GM23338 (cell line): ENCODE results near the gene DMWD. TPM values are rescaled to one million over a fixed set of nuclear protein-coding genes. Genes with fewer than 3 reads are reported as not detected.

Experiments
- ATAC-seq: fragments of 200-7000 bp; cut with Tn5 transposase; 3 replicates; pipeline ENCODE4 v1.9.1; 2020
- DNase-seq: peaks from one replicate; pipeline ENCODE4 v3.0.0-alpha.2; 2015; ENCODE audit warnings: low spot score
- H2AFZ ChIP-seq: fragments of 200-600 bp; sonication (generic); 2 replicates; pipeline ENCODE4 v1.8.0; 2016; ENCODE audit warnings: antibody characterized with exemption, mild to moderate bottlenecking, moderate library complexity
- H3F3A ChIP-seq: fragments of 200-600 bp; sonication (generic); replicated peaks from 2 replicates; pipeline ENCODE4 v1.8.0; 2017; ENCODE audit warnings: antibody characterized with exemption, mixed run types, low read depth
- H3K27ac ChIP-seq: fragments of 200-600 bp; sonication (generic); 2 replicates; pipeline ENCODE4 v1.6.1; 2016; ENCODE audit warnings: low read depth
- H3K27me3 ChIP-seq: fragments of 200-600 bp; sonication (generic); 2 replicates; pipeline ENCODE4 v1.8.0; 2016; ENCODE audit warnings: mild to moderate bottlenecking, mixed run types, moderate library complexity; ENCODE audit not compliant: insufficient read depth
- H3K36me3 ChIP-seq: fragments of 200-600 bp; sonication (generic); 2 replicates; pipeline ENCODE4 v1.8.0; 2016; ENCODE audit warnings: mild to moderate bottlenecking; ENCODE audit not compliant: insufficient read depth
- H3K4me1 ChIP-seq: fragments of 200-600 bp; sonication (generic); 2 replicates; pipeline ENCODE4 v1.8.0; 2016; ENCODE audit warnings: mild to moderate bottlenecking, moderate library complexity; ENCODE audit not compliant: insufficient read depth
- H3K4me2 ChIP-seq: fragments of 200-600 bp; sonication (generic); 2 replicates; pipeline ENCODE4 v1.7.1; 2017; ENCODE audit warnings: mixed run types
- H3K4me3 ChIP-seq: fragments of 200-600 bp; sonication (generic); 2 replicates; pipeline ENCODE4 v1.6.1; 2016; ENCODE audit warnings: mixed run types
- H3K79me2 ChIP-seq: fragments of 200-600 bp; sonication (generic); replicated peaks from 2 replicates; pipeline ENCODE4 v1.8.0; 2017; ENCODE audit warnings: mild to moderate bottlenecking; ENCODE audit not compliant: insufficient read depth
- H3K9me2 ChIP-seq: fragments of 200-600 bp; sonication (generic); 2 replicates; pipeline ENCODE4 v1.8.0; 2017; ENCODE audit not compliant: insufficient read depth
- H4K20me1 ChIP-seq: fragments of 200-600 bp; sonication (generic); replicated peaks from 2 replicates; pipeline ENCODE4 v1.8.0; 2017; ENCODE audit warnings: mild to moderate bottlenecking; ENCODE audit not compliant: insufficient read depth
- H3K27ac Mint-ChIP-seq: 2 replicates; pipeline ENCODE4 v1.8.0; 2020; ENCODE audit warnings: inconsistent platforms, mild to moderate bottlenecking, moderate library complexity, mixed read lengths
- H3K27me3 Mint-ChIP-seq: 3 replicates; pipeline ENCODE4 v1.8.0; 2022; ENCODE audit warnings: low read depth, mild to moderate bottlenecking, moderate library complexity, mixed read lengths, inconsistent platforms; ENCODE audit not compliant: insufficient read depth, poor library complexity
- H3K36me3 Mint-ChIP-seq: 3 replicates; pipeline ENCODE4 v1.8.0; 2021; ENCODE audit warnings: low read depth, mild to moderate bottlenecking, inconsistent platforms, moderate library complexity, mixed read lengths
- H3K4me1 Mint-ChIP-seq: 3 replicates; pipeline ENCODE4 v1.8.0; 2020; ENCODE audit warnings: mild to moderate bottlenecking, inconsistent platforms, mixed read lengths
- H3K4me3 Mint-ChIP-seq: 3 replicates; pipeline ENCODE4 v1.8.0; 2021; ENCODE audit warnings: moderate library complexity, mild to moderate bottlenecking, inconsistent platforms, mixed read lengths
- H3K9me3 Mint-ChIP-seq: 3 replicates; pipeline ENCODE4 v1.8.0; 2020; ENCODE audit warnings: moderate library complexity, mild to moderate bottlenecking, inconsistent platforms, mixed read lengths
- CREB1 ChIP-seq: fragments of 250-450 bp; sonication (Bioruptor Pico); IDR thresholded peaks from 2 replicates; pipeline ENCODE4 v1.5.0; 2020; ENCODE audit warnings: low read depth, mild to moderate bottlenecking, moderate library complexity
- EZH2 ChIP-seq: fragments of 200-600 bp; sonication (generic); IDR thresholded peaks from one replicate; pipeline ENCODE4 v1.8.0; 2017; ENCODE audit warnings: antibody characterized with exemption, mild to moderate bottlenecking, low read depth; ENCODE audit not compliant: unreplicated experiment
- EZH2phosphoT487 ChIP-seq: fragments of 200-600 bp; sonication (generic); IDR thresholded peaks from one replicate; pipeline ENCODE4 v1.8.1; 2018; ENCODE audit warnings: antibody characterized with exemption; ENCODE audit not compliant: unreplicated experiment
- JUNB ChIP-seq: IDR thresholded peaks from one replicate; pipeline ENCODE4 v1.6.1; 2016; ENCODE audit warnings: antibody characterized with exemption; ENCODE audit not compliant: unreplicated experiment
- POLR2AphosphoS5 ChIP-seq: IDR thresholded peaks from 2 replicates; pipeline ENCODE4 v1.6.1; 2016; ENCODE audit warnings: antibody characterized with exemption, low read depth
- STAT1 ChIP-seq: IDR thresholded peaks from one replicate; pipeline ENCODE4 v1.6.1; 2016; ENCODE audit warnings: antibody characterized with exemption; ENCODE audit not compliant: unreplicated experiment
- ZNF114 ChIP-seq: fragments of 250-450 bp; sonication (Bioruptor Pico); IDR thresholded peaks from 2 replicates; pipeline ENCODE4 v1.5.0; 2020; ENCODE audit warnings: mild to moderate bottlenecking, moderate library complexity
- ZNF331 ChIP-seq: fragments of 250-450 bp; sonication (Bioruptor Pico); IDR thresholded peaks from 2 replicates; pipeline ENCODE4 v1.5.0; 2020; ENCODE audit warnings: low read depth, mild to moderate bottlenecking, moderate library complexity
- polyA plus RNA-seq: library from polyadenylated mRNA; unstranded; fragments of >200 nt; fragmentation: Nextera tagmentation; extraction: Ambion mirVana; gene quantifications from 2 replicates; pipeline ENCODE4 v1.2.1, GENCODE V29; 2016
- total RNA-seq: library from RNA; depleted of rRNA; stranded (reverse); fragments of >200 nt; shearing (Covaris generic); gene quantifications from 2 replicates; pipeline ENCODE4 v1.2.3, GENCODE V29; 2014
- TF ChIP-seq, protein P1 (sequence below), 2 experiments: fragments of 200-600 bp in 1 of 2; sonication (generic) in 1 of 2; conservative IDR thresholded peaks; 2 replicates each; pipeline versions ENCODE4 v1.5.1 to v1.6.1; 2016 to 2017; ENCODE audit warnings: antibody characterized with exemption in 2 of 2, low read depth in 2 of 2, mild to moderate bottlenecking in 2 of 2, moderate library complexity in 1 of 2
- TF ChIP-seq, protein P2 (sequence below): IDR thresholded peaks from 2 replicates; pipeline ENCODE4 v1.6.1; 2016; ENCODE audit warnings: antibody characterized with exemption
- TF ChIP-seq, protein P3 (sequence below): fragments of 250-450 bp; sonication (Bioruptor Pico); IDR thresholded peaks from 2 replicates; pipeline ENCODE4 v1.5.0; 2020; ENCODE audit warnings: mild to moderate bottlenecking, moderate library complexity

Gene DMWD
- total and polyA plus RNA-seq, 2 experiments from 2014 or later, result 12.1 to 45.6 TPM

DNA sequence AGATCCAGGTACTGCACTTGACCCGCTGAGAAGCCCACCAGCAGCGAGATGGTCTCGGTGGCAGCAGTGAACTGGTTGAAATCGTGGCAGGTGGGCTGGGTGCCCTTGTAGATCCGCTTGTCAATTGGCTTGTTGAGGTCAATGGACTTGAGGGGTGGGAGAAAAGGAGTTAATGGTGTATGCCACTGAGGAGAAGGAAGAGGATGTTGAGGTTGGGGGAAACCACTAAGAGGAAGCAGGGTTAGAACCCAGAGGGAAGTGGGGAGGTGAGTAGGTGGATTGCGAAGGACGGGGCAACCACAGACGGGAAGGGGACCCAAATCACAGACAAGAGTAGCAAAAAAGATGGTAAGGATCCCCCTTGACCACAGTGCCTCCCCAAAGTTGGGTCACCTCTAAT is 1.7 kb downstream of the DMWD start:
- peaks cover 9% of the 10 kb centered on the region; the same call in 1 of the 2 replicates for H3F3A ChIP-seq
- DNase-seq (no peak), ATAC-seq (no peak)
- TF ChIP-seq CREB1, result no peak
- no peak for TF ChIP-seq ZNF331 (CRISPR knock-in tag)
- TF ChIP-seq, protein P1, sequence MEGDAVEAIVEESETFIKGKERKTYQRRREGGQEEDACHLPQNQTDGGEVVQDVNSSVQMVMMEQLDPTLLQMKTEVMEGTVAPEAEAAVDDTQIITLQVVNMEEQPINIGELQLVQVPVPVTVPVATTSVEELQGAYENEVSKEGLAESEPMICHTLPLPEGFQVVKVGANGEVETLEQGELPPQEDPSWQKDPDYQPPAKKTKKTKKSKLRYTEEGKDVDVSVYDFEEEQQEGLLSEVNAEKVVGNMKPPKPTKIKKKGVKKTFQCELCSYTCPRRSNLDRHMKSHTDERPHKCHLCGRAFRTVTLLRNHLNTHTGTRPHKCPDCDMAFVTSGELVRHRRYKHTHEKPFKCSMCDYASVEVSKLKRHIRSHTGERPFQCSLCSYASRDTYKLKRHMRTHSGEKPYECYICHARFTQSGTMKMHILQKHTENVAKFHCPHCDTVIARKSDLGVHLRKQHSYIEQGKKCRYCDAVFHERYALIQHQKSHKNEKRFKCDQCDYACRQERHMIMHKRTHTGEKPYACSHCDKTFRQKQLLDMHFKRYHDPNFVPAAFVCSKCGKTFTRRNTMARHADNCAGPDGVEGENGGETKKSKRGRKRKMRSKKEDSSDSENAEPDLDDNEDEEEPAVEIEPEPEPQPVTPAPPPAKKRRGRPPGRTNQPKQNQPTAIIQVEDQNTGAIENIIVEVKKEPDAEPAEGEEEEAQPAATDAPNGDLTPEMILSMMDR (conservative IDR thresholded peaks at IDR 0.05; ENCODE audit: low read depth in 2 of 2), result no peak
- TF ChIP-seq EZH2phosphoT487, result no peak
- no peak for TF ChIP-seq ZNF114 (CRISPR knock-in tag)
- no peak for TF ChIP-seq POLR2AphosphoS5
- no peak for TF ChIP-seq STAT1
- TF ChIP-seq, protein P2, sequence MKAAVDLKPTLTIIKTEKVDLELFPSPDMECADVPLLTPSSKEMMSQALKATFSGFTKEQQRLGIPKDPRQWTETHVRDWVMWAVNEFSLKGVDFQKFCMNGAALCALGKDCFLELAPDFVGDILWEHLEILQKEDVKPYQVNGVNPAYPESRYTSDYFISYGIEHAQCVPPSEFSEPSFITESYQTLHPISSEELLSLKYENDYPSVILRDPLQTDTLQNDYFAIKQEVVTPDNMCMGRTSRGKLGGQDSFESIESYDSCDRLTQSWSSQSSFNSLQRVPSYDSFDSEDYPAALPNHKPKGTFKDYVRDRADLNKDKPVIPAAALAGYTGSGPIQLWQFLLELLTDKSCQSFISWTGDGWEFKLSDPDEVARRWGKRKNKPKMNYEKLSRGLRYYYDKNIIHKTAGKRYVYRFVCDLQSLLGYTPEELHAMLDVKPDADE, result no peak
- no peak for TF ChIP-seq JUNB
- TF ChIP-seq, protein P3, sequence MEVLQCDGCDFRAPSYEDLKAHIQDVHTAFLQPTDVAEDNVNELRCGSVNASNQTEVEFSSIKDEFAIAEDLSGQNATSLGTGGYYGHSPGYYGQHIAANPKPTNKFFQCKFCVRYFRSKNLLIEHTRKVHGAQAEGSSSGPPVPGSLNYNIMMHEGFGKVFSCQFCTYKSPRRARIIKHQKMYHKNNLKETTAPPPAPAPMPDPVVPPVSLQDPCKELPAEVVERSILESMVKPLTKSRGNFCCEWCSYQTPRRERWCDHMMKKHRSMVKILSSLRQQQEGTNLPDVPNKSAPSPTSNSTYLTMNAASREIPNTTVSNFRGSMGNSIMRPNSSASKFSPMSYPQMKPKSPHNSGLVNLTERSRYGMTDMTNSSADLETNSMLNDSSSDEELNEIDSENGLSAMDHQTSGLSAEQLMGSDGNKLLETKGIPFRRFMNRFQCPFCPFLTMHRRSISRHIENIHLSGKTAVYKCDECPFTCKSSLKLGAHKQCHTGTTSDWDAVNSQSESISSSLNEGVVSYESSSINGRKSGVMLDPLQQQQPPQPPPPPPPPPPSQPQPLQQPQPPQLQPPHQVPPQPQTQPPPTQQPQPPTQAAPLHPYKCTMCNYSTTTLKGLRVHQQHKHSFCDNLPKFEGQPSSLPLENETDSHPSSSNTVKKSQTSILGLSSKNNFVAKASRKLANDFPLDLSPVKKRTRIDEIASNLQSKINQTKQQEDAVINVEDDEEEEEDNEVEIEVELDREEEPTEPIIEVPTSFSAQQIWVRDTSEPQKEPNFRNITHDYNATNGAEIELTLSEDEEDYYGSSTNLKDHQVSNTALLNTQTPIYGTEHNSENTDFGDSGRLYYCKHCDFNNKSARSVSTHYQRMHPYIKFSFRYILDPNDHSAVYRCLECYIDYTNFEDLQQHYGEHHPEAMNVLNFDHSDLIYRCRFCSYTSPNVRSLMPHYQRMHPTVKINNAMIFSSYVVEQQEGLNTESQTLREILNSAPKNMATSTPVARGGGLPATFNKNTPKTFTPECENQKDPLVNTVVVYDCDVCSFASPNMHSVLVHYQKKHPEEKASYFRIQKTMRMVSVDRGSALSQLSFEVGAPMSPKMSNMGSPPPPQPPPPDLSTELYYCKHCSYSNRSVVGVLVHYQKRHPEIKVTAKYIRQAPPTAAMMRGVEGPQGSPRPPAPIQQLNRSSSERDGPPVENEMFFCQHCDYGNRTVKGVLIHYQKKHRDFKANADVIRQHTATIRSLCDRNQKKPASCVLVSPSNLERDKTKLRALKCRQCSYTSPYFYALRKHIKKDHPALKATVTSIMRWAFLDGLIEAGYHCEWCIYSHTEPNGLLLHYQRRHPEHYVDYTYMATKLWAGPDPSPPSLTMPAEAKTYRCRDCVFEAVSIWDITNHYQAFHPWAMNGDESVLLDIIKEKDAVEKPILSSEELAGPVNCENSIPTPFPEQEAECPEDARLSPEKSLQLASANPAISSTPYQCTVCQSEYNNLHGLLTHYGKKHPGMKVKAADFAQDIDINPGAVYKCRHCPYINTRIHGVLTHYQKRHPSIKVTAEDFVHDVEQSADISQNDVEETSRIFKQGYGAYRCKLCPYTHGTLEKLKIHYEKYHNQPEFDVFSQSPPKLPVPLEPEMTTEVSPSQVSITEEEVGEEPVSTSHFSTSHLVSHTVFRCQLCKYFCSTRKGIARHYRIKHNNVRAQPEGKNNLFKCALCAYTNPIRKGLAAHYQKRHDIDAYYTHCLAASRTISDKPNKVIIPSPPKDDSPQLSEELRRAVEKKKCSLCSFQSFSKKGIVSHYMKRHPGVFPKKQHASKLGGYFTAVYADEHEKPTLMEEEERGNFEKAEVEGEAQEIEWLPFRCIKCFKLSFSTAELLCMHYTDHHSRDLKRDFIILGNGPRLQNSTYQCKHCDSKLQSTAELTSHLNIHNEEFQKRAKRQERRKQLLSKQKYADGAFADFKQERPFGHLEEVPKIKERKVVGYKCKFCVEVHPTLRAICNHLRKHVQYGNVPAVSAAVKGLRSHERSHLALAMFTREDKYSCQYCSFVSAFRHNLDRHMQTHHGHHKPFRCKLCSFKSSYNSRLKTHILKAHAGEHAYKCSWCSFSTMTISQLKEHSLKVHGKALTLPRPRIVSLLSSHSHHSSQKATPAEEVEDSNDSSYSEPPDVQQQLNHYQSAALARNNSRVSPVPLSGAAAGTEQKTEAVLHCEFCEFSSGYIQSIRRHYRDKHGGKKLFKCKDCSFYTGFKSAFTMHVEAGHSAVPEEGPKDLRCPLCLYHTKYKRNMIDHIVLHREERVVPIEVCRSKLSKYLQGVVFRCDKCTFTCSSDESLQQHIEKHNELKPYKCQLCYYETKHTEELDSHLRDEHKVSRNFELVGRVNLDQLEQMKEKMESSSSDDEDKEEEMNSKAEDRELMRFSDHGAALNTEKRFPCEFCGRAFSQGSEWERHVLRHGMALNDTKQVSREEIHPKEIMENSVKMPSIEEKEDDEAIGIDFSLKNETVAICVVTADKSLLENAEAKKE (CRISPR knock-in tag), result no peak
- TF ChIP-seq EZH2, result no peak
- H3K27ac Mint-ChIP-seq, result no peak overlapping the region
- peaks cover 17% of the 10 kb centered on the region for H3K79me2 ChIP-seq
- H3K27me3 ChIP-seq, result no peaks in the 10 kb centered on the region
- H3K27ac ChIP-seq, result no peak overlapping the region
- H2AFZ ChIP-seq, result no peak overlapping the region
- no peaks in the 10 kb centered on the region; the same call in none of the 3 replicates for H3K9me3 Mint-ChIP-seq
- H3K9me2 ChIP-seq, result no peaks in the 10 kb centered on the region
- peak overlapping the region; percentile 96 for H3K4me3 Mint-ChIP-seq
- peaks cover 8% of the 10 kb centered on the region for H3K27me3 Mint-ChIP-seq
- peaks cover 45% of the 10 kb centered on the region for H3K36me3 Mint-ChIP-seq
- H3K4me2 ChIP-seq, result peak overlapping the region; percentile 99; the same call in 1 of the 2 replicates
- no peak overlapping the region for H3K4me3 ChIP-seq
- H3K4me1 ChIP-seq, result peaks cover 6% of the 10 kb centered on the region
- peaks cover 18% of the 10 kb centered on the region for H4K20me1 ChIP-seq
- H3K36me3 ChIP-seq, result peaks cover 6% of the 10 kb centered on the region; the same call in 1 of the 2 replicates
- peaks cover 20% of the 10 kb centered on the region for H3K4me1 Mint-ChIP-seq
